ENCODE data around the gene KLHL10. TPM values are rescaled to one million over a fixed set of nuclear protein-coding genes. Genes with fewer than 3 reads are reported as not detected.

The KLHL10 gene
- total RNA-seq, 1 experiment from 2014 or later, result not detected

DNA sequence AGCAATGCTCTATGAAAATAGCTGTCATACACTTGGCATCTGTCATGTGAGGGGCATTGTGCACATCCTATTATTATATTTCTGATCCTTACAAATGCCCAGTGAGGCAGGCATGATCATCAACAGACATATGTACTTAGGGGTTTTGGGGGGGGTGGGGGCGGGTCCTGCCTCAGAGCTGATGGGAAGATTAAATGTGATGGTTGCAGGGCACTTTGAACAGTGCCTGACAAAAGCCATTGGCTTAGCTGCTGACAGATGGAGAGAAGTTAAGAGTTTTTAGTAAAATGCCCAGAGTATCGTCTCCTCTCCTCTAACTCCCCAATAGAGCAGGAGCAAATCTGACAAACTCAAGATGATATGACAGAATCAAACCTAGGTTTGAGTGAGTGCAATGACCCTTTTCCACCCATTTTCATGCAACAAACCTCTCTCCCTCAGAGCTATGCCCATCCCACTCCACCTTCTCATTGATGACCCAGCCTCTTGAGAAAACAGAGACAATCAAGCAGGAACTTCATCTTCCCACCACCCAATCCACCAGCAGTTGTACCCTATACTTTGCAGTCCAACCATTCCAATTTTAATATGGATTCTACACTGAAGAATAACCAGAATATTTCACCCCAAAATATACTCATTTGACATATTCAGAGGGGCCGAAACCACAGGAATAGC is 22.8 kb downstream of the KLHL10 start:
- H3K27me3 ChIP-seq (ENCODE audit: low read length), result no peaks in the 10 kb centered on the region
- H3K4me1 ChIP-seq (ENCODE audit: insufficient read depth, low read length), result 0 out of 2 replicates have a peak, but pooled peaks cover 6% of the 10 kb centered on the region
- no peak overlapping the region for H3K9ac ChIP-seq (ENCODE audit: low read length)
- no peaks in the 10 kb centered on the region for H3K9me3 ChIP-seq (ENCODE audit: low read length)
- no peaks in the 10 kb centered on the region for H3F3A ChIP-seq (ENCODE audit: low read length, unreplicated experiment)
- no peak overlapping the region for H2AFZ ChIP-seq (ENCODE audit: low read length)
- no peak for TF ChIP-seq EZH2 (IDR thresholded peaks at IDR 0.05; ENCODE audit: low read length, unreplicated experiment)
- TF ChIP-seq, protein P1, sequence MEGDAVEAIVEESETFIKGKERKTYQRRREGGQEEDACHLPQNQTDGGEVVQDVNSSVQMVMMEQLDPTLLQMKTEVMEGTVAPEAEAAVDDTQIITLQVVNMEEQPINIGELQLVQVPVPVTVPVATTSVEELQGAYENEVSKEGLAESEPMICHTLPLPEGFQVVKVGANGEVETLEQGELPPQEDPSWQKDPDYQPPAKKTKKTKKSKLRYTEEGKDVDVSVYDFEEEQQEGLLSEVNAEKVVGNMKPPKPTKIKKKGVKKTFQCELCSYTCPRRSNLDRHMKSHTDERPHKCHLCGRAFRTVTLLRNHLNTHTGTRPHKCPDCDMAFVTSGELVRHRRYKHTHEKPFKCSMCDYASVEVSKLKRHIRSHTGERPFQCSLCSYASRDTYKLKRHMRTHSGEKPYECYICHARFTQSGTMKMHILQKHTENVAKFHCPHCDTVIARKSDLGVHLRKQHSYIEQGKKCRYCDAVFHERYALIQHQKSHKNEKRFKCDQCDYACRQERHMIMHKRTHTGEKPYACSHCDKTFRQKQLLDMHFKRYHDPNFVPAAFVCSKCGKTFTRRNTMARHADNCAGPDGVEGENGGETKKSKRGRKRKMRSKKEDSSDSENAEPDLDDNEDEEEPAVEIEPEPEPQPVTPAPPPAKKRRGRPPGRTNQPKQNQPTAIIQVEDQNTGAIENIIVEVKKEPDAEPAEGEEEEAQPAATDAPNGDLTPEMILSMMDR (conservative IDR thresholded peaks at IDR 0.05; ENCODE audit: low read depth, low read length), result no peak
- no peak for TF ChIP-seq EZH2phosphoT487 (IDR thresholded peaks at IDR 0.05; ENCODE audit: borderline replicate concordance, low read length)
- H4K20me1 ChIP-seq (ENCODE audit: low read length), result peaks cover 17% of the 10 kb centered on the region; the same call in 1 of the 2 replicates
- intact Hi-C loops (cut with micrococcal nuclease), result no loop called here
- no peaks in the 10 kb centered on the region for H3K36me3 ChIP-seq (ENCODE audit: low read depth, low read length)
- CTCF ChIA-PET, result no interaction called here
- H3K4me2 ChIP-seq (ENCODE audit: low read length), result no peak overlapping the region
- DNase-seq (no peak), ATAC-seq (no peak)
- BruUV-seq (replicated peaks), result no TSS peak
- H3K79me2 ChIP-seq (ENCODE audit: low read length), result peaks cover 78% of the 10 kb centered on the region
- POLR2A ChIA-PET (ENCODE audit: unreplicated experiment), result no interaction called here
- H3K9me2 ChIP-seq (replicated peaks; ENCODE audit: low read length), result no peaks in the 10 kb centered on the region
- H3K27ac ChIP-seq (ENCODE audit: low read length), result no peak overlapping the region
- no peak overlapping the region for H3K4me3 ChIP-seq (ENCODE audit: low read length)

DNA sequence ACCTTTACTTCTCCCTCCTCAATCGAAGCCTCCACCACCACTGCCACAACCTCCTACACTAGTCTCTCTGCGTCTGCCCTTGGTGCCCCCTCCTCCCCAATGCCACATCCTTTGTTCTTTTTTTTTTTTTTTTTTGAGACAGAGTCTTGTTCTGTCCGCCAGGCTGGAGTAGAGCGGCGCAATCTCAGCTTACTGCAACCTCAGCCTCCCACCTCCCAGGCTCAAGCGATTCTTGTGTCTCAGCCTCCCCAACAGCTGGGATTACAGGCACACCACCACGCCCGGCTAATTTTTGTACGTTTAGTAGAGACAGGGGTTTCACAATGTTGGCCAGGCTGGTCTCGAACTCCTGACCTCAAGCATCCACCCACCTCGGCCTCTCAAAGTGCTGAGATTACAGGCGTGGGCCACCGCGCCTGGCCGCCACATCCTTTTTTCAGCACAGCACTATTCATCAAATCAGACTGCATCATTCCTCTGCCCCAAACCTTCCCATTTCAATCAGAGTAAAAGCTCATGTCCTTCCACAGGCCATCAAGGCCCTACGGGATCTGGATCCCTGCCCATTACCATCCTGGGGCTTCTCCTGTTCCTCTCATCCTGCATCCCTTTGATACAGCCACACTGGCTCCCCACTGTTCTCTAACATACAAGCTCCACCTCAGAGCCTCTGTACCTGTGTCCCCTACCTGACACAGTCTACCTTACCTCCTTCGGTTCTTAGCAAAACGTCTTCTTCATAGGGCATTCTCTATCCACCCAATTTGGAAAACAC is 25.6 kb downstream of the KLHL10 start:
- Histone ChIP-seq H3K9me2 (replicated peaks; ENCODE audit: low read length) (no peaks in the 10 kb centered on the region), H3K27ac (ENCODE audit: low read length) (no peak overlapping the region), H2AFZ (ENCODE audit: low read length) (no peak overlapping the region), H4K20me1 (ENCODE audit: low read length) (peaks cover 17% of the 10 kb centered on the region; the same call in 1 of the 2 replicates), H3K36me3 (ENCODE audit: low read depth, low read length) (no peaks in the 10 kb centered on the region; the same call in 1 of the 2 replicates), H3K4me3 (ENCODE audit: low read length) (peak overlapping the region; percentile 84), H3K9ac (ENCODE audit: low read length) (no peak overlapping the region), H3F3A (ENCODE audit: low read length, unreplicated experiment) (no peaks in the 10 kb centered on the region), H3K4me1 (ENCODE audit: insufficient read depth, low read length) (0 out of 2 replicates have a peak, but pooled peaks cover 6% of the 10 kb centered on the region), H3K4me2 (ENCODE audit: low read length) (peak overlapping the region; percentile 84), H3K27me3 (ENCODE audit: low read length) (no peaks in the 10 kb centered on the region), H3K79me2 (ENCODE audit: low read length) (peaks cover 63% of the 10 kb centered on the region), H3K9me3 (ENCODE audit: low read length) (no peaks in the 10 kb centered on the region)
- ChIA-PET POLR2A (ENCODE audit: unreplicated experiment) (no interaction called here), CTCF (interaction anchor here (0.6 kb wide), 1 partner anchor 96 kb away, joined by 3 read pairs; no protein-coding TSS in a partner anchor)
- intact Hi-C loops (cut with micrococcal nuclease), result no loop called here
- no TSS peak for BruUV-seq (replicated peaks)
- TF ChIP-seq EZH2 (IDR thresholded peaks at IDR 0.05; ENCODE audit: low read length, unreplicated experiment) (no peak), EZH2phosphoT487 (IDR thresholded peaks at IDR 0.05; ENCODE audit: borderline replicate concordance, low read length) (no peak)
- TF ChIP-seq, protein P1 (conservative IDR thresholded peaks at IDR 0.05; ENCODE audit: low read depth, low read length), result no peak
- DNase-seq (no peak), ATAC-seq (no peak)

All from PC-3 (cell line).